ENCODE measurements around the gene DGKZ. TPM values are rescaled to one million over a fixed set of nuclear protein-coding genes. Genes with fewer than 3 reads are reported as not detected.

Gene DGKZ
- total RNA-seq, 2 experiments from 2014 or later: 159 to 166 TPM

DNA sequence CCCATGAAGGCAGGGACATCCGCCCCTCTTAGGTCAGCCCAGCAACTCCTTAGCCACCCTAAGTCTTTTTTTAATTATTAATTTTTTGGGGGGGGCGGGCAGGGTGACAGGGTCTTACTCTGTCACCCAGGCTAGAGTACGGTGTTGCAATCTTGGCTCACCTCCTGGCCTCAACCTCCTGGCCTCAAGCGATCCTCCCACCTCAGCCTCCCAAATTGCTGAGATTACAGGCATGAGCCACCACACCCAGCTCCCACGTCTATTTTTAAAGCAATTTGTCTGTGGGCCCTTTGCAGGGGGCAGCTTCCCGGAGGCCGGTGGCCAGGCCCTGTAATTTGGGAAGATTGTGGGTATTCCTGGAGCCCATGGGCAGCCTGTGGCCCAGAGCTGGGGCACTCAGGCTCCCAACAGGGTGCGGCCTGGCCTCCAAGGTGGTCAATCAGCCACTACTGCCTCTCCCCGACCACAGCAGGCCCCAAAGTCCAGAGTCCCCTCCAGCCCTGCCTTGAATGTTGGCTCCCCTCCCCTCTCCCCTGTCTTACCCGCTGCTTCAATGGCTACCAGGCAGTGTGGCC is 42.6 kb upstream of the DGKZ start:
- H3K4me1 Mint-ChIP-seq (ENCODE audit: low read depth): peaks cover 5% of the 10 kb centered on the region
- no peaks in the 10 kb centered on the region for H3K9me3 ChIP-seq (ENCODE audit: control insufficient read depth in 1 of 2, insufficient read depth in 1 of 2, low read length in 2 of 2)
- ATAC-seq (ENCODE audit: poor library complexity) (no peak), DNase-seq (no peak)
- H3K36me3 ChIP-seq (ENCODE audit: insufficient read depth, low read length): no peaks in the 10 kb centered on the region
- H3K4me3 ChIP-seq (ENCODE audit: low read length): no peak overlapping the region
- TF ChIP-seq, protein P1, sequence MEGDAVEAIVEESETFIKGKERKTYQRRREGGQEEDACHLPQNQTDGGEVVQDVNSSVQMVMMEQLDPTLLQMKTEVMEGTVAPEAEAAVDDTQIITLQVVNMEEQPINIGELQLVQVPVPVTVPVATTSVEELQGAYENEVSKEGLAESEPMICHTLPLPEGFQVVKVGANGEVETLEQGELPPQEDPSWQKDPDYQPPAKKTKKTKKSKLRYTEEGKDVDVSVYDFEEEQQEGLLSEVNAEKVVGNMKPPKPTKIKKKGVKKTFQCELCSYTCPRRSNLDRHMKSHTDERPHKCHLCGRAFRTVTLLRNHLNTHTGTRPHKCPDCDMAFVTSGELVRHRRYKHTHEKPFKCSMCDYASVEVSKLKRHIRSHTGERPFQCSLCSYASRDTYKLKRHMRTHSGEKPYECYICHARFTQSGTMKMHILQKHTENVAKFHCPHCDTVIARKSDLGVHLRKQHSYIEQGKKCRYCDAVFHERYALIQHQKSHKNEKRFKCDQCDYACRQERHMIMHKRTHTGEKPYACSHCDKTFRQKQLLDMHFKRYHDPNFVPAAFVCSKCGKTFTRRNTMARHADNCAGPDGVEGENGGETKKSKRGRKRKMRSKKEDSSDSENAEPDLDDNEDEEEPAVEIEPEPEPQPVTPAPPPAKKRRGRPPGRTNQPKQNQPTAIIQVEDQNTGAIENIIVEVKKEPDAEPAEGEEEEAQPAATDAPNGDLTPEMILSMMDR (IDR thresholded peaks at IDR 0.05): no peak
- H3K9me3 Mint-ChIP-seq: no peaks in the 10 kb centered on the region
- H3K27ac Mint-ChIP-seq: no peak overlapping the region
- no peaks in the 10 kb centered on the region for H3K36me3 Mint-ChIP-seq (ENCODE audit: low read depth)
- intact Hi-C loops (cut with DNase I, micrococcal nuclease): loop anchor here in 1 of 2 experiments (10.0 kb wide), 1 partner anchor 180 kb away; the partner anchor contains the start of gene PHF21A
- ChIA-PET POLR2A (interaction anchor here (1.0 kb wide), 1 partner anchor 9 kb away, joined by 3 read pairs; no protein-coding TSS in a partner anchor), CTCF (interaction anchor here (1.3 kb wide), 1 partner anchor 65 kb away, joined by 3 read pairs; no protein-coding TSS in a partner anchor)
- no peak overlapping the region for H3K27ac ChIP-seq (ENCODE audit: low read depth in 1 of 2, low read length in 2 of 2)
- H3K27me3 ChIP-seq (ENCODE audit: control insufficient read depth in 1 of 2, insufficient read depth in 2 of 2, low read length in 2 of 2): no peaks in the 10 kb centered on the region
- H3K4me1 ChIP-seq (ENCODE audit: insufficient read depth, low read length): peaks cover 9% of the 10 kb centered on the region
- H3K4me3 Mint-ChIP-seq: no peak overlapping the region
- H3K27me3 Mint-ChIP-seq: no peaks in the 10 kb centered on the region

DNA sequence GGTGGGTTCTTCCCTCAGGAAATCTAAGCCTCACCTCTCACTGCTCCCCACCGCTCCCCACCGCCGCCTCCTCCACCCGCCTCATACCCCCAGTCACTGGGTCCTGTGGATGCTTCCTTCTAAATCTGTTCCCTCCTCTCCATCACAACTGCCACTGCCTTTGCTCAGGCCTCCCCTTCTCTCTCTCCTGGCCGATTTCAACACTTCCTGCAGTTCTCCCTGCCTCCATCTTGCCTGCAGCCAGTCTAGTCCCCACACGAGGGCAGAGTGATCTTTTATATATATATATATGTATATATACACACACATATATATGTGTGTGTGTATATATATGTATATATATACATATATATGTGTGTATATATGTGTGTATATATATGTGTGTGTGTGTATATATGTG is 42.0 kb upstream of the DGKZ start:
- intact Hi-C loops (cut with DNase I, micrococcal nuclease): loop anchor here in 1 of 2 experiments (10.0 kb wide), 1 partner anchor 180 kb away; the partner anchor contains the start of gene PHF21A
- Mint-ChIP-seq H3K4me1 (ENCODE audit: low read depth) (peaks cover 5% of the 10 kb centered on the region), H3K27me3 (no peaks in the 10 kb centered on the region), H3K4me3 (no peak overlapping the region), H3K9me3 (no peaks in the 10 kb centered on the region), H3K27ac (no peak overlapping the region), H3K36me3 (ENCODE audit: low read depth) (no peaks in the 10 kb centered on the region)
- POLR2A ChIA-PET: no interaction called here
- peak in 5 of 14 experiments; percentile 10 to 58 (median 35) for DNase-seq
- Histone ChIP-seq H3K4me1 (ENCODE audit: insufficient read depth, low read length) (peaks cover 9% of the 10 kb centered on the region), H3K27me3 (ENCODE audit: control insufficient read depth in 1 of 2, insufficient read depth in 2 of 2, low read length in 2 of 2) (no peaks in the 10 kb centered on the region), H3K36me3 (ENCODE audit: insufficient read depth, low read length) (no peaks in the 10 kb centered on the region), H3K9me3 (ENCODE audit: control insufficient read depth in 1 of 2, insufficient read depth in 1 of 2, low read length in 2 of 2) (no peaks in the 10 kb centered on the region), H3K4me3 (ENCODE audit: low read length) (no peak overlapping the region), H3K27ac (ENCODE audit: low read depth in 1 of 2, low read length in 2 of 2) (no peak overlapping the region)
- CTCF ChIA-PET: interaction anchor here (1.3 kb wide), 1 partner anchor 66 kb away, joined by 3 read pairs; no protein-coding TSS in a partner anchor
- ATAC-seq (ENCODE audit: poor library complexity): peak; percentile 48
- TF ChIP-seq, protein P1 (IDR thresholded peaks at IDR 0.05): no peak

DNA sequence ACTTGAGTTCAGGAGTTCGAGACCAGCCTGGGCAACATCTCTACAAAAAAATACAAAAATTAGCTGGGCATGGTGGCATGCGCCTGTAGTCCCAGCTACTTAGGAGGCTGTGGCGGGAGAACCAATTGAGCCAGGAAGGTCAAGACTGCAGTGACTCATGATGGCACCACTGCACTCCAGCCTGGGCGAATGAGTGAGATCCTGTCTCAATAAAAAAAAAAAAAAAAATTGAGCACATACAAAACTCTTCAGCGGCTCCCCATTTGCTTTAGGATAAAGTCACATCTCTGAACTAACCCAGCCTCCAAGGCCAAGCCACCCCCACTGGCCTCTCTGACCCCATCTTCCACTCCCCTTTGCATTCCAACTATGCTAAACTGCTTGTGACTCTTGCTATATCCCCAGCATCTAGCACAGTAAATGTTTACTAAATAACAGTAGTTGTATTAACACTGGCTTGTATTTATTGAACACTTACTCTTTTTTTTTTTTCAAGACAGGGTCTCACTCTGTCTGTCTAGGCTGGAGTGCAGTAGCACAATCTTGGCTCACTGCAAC is 40.9 kb upstream of the DGKZ start:
- H3K27ac ChIP-seq (ENCODE audit: low read depth in 1 of 2, low read length in 2 of 2): no peak overlapping the region
- no peak for DNase-seq
- H3K27ac Mint-ChIP-seq: no peak overlapping the region
- no peak for ATAC-seq (ENCODE audit: poor library complexity)
- no peak overlapping the region for H3K4me3 ChIP-seq (ENCODE audit: low read length)
- H3K9me3 Mint-ChIP-seq: no peaks in the 10 kb centered on the region
- ChIA-PET POLR2A (no interaction called here), CTCF (no interaction called here)
- no peaks in the 10 kb centered on the region for H3K27me3 ChIP-seq (ENCODE audit: control insufficient read depth in 1 of 2, insufficient read depth in 2 of 2, low read length in 2 of 2)
- TF ChIP-seq, protein P1 (IDR thresholded peaks at IDR 0.05): no peak
- H3K4me1 Mint-ChIP-seq (ENCODE audit: low read depth): peaks cover 5% of the 10 kb centered on the region
- no peaks in the 10 kb centered on the region for H3K36me3 Mint-ChIP-seq (ENCODE audit: low read depth)
- H3K4me3 Mint-ChIP-seq: no peak overlapping the region
- H3K4me1 ChIP-seq (ENCODE audit: insufficient read depth, low read length): peaks cover 9% of the 10 kb centered on the region
- no peaks in the 10 kb centered on the region for H3K36me3 ChIP-seq (ENCODE audit: insufficient read depth, low read length)
- no peaks in the 10 kb centered on the region for H3K9me3 ChIP-seq (ENCODE audit: control insufficient read depth in 1 of 2, insufficient read depth in 1 of 2, low read length in 2 of 2)
- intact Hi-C loops (cut with DNase I, micrococcal nuclease): loop anchor here in 1 of 2 experiments (10.0 kb wide), 1 partner anchor 182 kb away; the partner anchor contains the start of gene PHF21A
- no peaks in the 10 kb centered on the region for H3K27me3 Mint-ChIP-seq
